ENCODE measurements around the gene AARS2.

DNA sequence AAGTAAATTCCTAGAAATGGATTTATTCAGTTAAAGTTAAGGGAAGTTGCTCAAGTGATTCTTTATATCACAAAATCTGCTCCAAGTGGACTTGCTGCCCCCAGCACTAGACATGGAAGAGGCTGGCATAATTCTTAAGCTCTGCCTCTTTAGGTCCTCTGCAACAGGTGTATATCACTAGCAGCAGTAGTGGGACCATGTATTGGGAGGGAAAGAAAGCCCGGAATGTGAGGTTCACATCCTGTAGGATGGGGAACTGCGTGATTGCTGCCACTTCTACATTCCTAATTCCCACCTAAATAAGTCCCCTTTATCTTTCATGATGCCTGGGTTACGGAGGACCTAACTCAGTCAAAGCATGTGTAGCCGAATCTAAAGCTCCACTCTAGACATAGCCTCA is 42.5 kb upstream of the AARS2 start:
- TF ChIP-seq MAX (IDR thresholded peaks at IDR 0.05) (no peak), CTCF (IDR thresholded peaks at IDR 0.05; ENCODE audit: low read depth, low read length, missing input control) (no peak), TAF1 (conservative IDR thresholded peaks at IDR 0.05) (no peak), RXRA (IDR thresholded peaks at IDR 0.05) (no peak)
- TF ChIP-seq, protein P1, sequence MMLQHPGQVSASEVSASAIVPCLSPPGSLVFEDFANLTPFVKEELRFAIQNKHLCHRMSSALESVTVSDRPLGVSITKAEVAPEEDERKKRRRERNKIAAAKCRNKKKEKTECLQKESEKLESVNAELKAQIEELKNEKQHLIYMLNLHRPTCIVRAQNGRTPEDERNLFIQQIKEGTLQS (IDR thresholded peaks at IDR 0.05): no peak
